ENCODE measurements around the gene PKNOX1. TPM values are rescaled to one million over a fixed set of nuclear protein-coding genes. Genes with fewer than 3 reads are reported as not detected.
"Not testable (repeated sequence)": the region's sequence is repeated elsewhere in the genome, so short reads cannot be mapped to it uniquely, and the experiment has no call there.

The PKNOX1 gene
- total RNA-seq, 1 experiment from 2014 or later: 16.8 TPM

DNA sequence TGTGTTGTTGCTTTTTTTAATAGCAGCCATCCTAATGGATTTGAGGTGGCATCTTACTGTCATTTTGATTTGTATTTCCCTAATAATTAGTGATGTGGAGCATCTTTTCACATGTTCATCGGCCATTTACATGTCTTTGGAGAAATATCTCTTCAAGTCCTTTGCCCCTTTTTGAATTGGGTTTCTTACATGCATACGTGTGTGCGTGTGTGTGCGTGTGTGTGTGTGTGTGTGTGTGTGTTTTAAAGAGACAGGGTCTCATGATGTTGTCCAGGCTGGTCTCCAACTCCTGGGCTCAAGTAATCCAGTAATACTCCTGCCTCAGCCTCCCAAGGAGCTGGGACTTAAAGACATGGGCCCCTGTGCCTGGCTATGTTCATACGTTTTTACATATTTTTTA is 9.5 kb downstream of the PKNOX1 start:
- DNase-seq (ENCODE audit: low read depth): no peak

DNA sequence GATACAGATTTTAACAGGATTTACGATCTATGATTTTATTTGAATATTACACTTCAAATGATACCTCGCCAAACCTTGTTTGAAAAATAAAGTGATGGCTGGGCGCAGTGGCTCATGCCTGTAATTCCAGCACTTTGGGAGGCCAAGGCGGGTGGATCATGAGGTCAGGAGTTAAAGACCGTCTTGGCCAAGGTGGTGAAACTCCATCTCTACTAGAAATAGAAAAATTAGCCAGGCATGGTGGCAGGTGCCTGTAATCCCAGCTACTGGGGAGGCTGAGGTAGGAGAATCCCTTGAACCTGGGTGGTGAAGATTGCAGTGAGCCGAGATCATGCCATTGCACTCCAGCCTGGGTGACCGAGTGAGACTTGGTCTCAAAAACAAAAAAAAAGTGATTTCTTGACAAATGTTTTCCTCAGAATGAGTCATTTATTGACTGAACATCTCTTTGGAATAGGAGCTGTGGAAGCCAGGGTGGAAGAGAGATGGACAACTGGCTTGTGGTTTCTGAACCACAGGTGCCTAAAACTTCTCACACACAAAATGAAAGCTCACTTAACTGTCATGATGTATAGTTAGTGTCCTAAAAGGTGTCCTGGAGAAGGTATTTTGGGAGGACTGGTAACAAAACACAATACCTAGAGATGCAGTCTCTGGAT is 11.9 kb downstream of the PKNOX1 start:
- no peak for DNase-seq (ENCODE audit: low read depth)

DNA sequence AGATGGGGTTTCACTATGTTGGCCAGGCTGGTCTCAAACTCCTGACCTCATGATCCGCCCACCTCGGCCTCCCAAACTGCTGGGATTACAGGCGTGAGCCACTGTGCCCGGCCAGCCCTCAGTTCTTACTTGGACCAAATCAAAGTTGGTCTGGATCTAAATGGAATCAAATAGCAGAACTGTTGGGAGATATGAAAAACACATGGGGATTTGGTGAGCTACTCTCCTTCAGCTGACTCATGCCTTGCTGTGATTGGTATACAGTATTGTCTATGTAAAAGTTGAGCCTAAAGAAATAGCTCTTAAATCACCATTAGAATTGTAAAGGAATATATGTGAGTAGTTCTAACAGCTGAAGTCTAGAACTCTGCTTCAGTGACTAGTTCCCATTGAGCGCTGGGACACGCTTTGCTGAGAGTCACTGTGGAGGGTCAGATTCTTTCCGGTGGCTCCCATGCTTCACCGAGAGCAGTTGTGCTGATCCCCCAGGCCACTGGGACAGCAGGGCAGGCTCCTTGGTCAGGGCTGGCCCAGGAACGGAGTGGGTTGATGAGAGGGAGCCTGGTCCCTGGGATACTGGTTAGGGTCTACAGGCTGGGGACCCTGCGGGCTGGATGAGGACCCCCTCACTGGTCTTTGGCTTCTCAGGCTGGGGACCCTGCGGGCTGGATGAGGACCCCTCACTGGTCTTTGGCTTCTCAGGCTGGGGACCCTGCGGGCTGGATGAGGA is 14.0 kb downstream of the PKNOX1 start:
- no peak for DNase-seq (ENCODE audit: low read depth)

DNA sequence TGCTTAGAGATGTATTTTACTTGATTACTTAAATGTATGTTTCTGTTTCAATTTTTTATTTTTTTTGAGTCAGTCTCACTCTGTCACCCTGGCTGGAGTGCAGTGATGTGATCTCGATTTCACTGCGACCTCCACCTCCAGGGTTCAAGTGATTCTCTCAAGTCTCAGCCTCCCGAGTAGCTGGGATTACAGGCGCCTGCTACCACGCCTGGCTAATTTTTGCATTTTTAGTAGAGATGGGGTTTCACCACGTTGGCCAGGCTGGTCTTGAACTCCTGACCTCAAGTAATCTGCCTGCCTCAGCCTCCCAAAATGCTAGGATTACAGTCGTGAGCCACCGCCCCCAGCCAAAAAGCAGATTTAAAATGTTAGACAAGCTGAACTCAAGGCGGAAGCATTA is 15.0 kb downstream of the PKNOX1 start:
- not testable (repeated sequence) for DNase-seq (ENCODE audit: low read depth)

DNA sequence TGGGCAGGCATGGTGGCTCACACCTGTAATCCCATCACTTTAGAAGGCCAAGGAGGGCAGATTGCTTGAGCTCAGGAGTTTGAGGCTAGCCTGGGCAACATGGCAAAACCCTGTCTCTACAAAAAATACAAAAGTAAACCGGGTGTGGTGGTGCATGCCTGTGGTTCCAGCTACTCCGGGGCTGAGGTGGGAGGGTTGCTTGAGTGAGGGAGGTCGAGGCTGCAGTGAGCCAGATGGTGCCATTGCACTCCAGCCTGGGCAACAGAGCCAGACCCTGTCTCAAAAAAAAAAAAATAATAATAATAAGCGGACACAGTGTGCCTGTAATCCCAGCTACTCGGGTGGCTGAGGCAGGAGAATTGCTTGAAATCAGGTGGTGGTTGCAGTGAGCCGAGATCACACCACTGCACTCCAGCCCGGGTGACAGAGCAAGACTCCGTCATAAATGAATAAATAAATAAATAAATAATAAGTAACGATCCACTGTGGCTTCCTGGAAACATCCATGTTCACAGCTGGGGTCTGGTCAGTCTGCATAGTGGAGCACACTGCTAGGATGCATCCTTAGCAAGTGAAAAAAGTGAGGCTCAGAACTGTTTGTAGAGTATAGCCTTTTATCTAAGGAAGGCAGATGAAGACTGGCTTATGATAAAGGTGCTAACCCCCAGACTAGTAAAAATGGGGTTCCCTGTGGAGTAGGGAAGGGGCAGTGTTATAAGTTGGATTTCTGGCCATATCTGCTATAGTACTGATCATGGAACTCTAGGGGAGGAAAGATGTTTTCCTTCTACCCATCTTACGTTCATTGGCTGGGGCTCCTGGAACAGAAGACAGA is 15.7 kb downstream of the PKNOX1 start:
- no peak for DNase-seq (ENCODE audit: low read depth)

DNA sequence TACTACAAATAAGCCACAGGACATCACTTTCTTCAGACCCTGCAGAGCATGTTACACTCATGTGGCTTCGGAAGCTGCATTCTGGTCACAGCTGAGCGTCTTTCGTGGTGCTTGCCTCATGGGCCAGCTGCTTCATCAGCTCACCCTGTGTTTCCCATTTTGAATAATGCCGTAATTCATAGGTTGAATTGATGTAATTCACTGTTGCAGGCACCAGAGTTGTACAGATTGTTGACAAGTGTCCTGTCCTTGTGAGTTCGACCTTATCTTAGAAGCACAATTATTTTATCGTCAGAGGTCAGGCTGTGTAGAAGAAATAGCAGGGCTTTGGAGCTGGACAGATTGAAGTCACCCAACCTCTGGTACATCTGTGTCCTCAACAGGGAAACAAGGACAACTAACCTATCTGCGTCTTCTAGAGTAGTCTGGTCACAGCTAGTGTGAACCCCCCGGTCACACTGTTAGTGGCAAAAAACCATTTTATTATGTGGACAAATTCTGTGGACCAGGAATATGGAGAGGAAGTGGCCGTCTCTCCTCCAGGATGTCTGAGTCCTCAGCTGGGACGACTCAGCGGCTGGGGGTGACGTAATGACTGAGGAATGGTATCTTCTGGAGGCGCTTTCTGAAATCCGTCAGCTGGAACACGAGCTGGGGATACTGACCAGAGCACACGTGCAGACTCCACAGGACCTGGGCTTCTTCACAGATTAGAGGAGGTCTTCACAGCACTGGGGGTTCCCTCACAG is 17.8 kb downstream of the PKNOX1 start:
- peak; percentile 68 for DNase-seq (ENCODE audit: low read depth)

DNA sequence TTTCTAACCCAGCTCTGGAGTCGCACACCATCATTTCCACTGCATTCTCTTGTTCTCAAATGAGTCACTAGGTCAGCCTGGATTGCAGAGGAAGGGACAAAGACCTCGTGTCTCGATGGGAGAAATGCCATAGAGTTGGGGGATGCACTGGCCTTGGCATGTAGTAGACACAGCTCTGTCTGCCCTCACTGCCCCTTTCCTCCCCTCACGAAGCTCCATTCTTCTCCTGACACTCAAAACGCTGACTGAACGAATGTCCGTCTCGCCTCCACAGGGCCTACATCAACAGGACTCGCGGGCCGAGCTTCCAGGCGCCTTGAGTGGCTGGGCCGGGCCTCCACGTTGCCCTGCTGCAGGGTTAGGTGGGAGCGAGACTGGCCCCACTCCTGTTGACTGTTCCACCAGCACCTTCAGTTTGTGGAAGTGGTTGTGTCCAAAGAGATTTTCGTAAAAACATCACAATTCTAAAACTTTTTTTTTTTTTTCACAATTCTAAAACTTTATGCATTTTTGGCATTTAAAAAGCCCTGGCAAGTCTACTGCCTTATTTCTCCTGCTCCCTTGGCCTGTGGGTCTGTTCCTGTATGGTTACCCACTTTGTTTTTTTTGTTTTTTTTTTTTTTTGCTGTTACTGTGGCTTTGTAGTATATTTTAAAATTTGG is 18.8 kb downstream of the PKNOX1 start:
- no peak for DNase-seq (ENCODE audit: low read depth)

DNA sequence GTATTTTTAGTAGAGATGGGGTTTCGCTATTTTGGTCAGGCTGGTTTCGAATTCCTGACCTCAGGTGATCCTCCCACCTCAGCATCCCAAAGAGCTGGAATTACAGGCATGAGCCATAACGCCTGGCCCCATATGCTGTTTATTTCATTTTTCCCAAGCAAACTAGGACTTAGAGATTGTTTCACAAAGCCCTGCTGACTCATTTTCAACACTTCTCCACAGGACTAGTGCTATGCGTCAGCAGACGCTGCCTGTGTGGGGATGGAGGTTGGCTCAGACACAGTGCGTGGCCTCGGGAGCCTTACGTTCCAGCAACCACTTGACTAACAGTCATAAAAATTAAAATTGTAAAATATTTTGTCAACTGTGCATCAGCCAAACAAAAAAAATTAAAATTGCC is 22.7 kb downstream of the PKNOX1 start:
- DNase-seq (ENCODE audit: low read depth): peak; percentile 73

DNA sequence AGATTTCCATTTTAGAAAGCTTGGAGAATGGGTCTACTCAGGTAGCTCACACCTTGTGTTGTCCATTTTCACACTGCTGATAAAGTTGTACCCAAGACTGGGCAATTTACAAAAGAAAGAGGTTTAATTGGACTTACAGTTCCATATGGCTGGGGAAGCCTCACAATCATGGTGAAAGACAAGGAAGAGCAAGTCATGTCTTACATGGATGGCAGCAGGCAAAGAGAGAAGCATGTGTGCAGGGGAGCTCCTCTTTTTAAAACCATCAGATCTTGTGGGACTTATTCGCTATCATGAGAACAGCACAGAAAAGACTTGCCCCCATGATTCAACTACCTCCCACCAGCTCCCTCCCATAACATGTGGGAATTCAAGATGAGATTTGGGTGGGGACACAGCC is 23.6 kb downstream of the PKNOX1 start:
- not testable (repeated sequence) for DNase-seq (ENCODE audit: low read depth)

DNA sequence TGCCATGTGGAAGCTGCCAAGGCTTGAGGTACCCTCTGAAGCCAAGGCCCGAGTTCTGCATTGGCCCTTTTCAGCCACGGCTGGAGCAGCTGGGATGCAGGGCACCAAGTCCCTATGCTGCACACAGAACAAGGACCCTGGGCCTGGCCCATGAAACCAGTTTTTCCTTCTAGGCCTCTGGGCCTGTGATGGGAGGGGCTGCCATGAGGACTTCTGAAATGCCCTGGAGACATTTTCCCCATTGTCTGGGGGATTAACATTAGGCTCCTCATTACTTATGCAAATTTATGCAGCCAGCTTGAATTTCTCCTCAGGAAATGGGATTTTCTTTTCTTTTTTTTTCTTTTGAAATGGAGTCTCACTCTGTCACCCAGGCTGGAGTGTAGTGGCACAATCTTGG is 24.8 kb downstream of the PKNOX1 start:
- DNase-seq (ENCODE audit: low read depth): not testable (repeated sequence)

DNA sequence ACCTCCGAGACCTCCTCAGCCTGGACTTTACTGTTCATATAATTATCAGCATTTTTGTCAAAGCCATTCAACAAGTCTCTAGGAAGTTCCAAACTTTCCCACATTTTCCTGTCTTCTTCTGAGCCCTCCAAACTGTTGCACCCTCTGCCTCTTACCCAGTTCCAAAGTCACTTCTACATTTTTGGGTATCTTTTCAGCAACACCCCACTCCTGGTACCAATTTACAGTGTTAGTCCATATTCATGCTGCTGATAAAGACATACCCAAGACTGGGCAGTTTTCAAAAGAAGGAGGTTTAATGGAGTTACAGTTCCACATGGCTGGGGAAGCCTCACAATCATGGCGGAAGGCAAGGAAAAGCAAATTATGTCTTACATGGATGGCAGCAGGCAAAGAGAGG is 25.7 kb downstream of the PKNOX1 start:
- DNase-seq (ENCODE audit: low read depth): not testable (repeated sequence)

DNA sequence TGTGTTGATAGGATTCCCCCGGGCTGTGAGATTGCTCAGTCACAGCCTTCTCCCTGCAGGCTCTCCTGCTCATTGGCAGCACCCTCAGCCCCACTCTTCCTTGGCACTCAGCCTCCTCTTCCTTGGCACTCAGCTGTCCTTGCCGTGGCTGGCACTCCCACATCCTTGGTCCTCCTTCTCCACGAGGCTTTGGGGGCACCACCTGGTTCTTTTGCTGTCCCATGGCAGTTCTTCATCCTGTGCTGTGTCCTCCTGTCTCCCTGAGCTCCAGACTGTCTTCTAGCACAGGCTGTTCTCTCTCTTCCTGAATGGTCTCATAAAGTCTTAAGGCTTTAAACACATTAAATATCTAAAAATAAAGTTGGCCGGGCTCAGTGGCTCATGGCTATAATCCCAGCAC is 27.0 kb downstream of the PKNOX1 start:
- DNase-seq (ENCODE audit: low read depth): no peak

DNA sequence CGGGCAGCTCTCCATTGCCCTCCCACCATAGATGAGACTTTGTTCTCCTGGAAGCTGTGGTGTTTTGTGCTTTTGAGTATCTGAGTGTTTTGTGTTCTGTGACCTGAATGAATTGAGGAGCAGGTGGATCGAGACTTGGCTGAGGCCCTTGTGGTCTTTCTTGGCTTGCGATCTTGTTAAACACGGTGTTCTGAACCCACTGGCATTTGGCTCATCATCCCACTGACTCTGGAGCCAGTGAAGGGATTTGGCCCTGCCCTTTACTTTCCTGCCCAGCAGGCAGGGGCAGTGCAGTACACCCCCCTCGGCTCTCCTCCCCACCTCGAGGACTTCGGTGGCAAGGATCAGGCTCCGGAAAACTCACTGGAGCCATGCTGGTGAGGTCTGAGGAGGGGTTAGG is 30.6 kb downstream of the PKNOX1 start:
- no peak for DNase-seq (ENCODE audit: low read depth)

DNA sequence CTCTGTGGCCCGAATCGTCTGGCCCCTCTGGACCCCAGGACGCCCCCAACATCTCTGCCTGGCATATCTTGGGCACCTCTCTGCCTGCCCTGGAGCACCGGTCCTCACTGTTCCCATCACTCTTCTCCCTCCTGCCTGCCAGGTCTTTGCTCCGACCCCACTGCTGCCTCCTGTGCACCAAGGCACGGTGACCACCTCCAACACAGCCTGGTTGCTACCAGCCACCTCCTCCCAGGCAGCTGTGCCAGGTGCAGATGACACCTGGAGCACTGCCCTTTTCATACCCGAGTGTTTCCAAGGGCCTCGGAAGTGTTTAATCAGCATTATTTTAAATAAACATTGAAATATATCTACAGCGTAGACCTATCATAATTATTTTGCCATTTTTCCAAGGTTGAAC is 31.3 kb downstream of the PKNOX1 start:
- no peak for DNase-seq (ENCODE audit: low read depth)

DNA sequence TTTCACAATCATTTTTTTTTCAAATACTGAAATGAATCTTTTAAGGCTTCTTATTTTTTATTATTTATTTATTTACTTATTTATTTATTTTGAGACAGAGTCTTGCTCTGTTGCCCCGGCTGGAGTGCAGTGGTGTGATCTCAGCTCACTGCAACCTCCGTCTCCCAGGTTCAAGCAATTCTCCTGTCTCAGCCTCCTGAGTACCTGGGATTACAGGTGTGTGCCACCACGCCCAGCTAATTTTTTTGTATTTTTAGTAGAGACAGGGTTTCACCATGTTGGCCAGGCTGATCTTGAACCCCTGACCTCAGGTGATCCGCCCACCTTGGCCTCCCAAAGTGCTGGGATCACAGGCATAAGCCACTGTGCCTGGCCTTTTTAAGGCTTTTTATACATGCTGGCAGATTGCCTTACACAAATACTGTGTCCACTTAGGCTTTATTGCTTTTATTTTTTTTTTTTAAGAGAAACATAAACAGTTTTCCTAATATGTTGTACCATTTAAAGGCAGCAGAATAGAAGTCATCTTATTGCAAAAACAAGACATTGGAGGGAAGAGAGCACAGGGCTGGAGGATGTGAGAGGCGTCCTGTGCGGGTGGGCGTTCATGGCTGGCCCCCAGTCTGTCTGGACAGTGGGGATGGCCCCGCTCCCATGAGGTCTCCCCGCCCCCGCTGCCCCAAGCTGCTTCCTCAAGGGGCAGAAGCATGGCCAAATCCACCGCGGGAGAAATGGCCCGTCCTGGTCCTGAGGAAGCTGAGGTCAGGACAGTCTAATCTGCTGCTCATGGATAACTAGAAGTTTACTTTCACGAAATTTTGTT is 31.9 kb downstream of the PKNOX1 start:
- not testable (repeated sequence) for DNase-seq (ENCODE audit: low read depth)

DNA sequence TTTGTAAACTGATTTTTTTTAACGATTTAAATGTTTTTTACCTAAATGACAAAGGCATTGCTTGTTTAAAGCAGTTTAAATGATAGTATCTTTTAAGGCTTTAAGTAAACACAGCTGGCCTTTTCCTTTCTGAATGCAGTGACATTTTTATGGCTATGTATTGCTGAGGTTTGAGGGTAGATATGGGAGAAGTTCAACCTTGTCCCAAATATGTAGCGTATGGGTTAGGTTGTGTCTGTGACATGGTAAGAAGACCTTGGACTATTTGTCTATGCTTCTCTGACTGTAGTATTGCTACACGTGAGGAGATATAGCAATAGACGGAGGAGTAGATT is 32.5 kb downstream of the PKNOX1 start:
- no peak for DNase-seq (ENCODE audit: low read depth)

DNA sequence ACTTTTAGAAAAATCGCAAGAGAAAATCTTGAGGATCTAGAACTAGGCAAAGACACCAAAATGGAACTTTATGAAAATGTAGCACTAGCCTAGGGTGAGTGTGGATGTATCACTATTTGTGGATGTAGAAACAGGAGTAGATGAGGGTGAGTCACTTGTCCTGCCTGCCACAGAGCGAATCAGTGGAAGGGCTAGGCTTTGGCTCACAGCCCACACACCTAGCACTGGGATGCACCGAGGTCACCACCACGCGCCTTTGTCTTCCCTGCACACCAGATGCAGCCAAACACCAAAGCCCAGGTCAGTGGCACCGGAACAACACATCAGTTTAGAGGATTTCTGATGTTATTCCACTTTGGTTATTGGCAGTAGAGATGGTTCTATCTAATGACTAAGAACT is 38.2 kb downstream of the PKNOX1 start:
- no peak for DNase-seq (ENCODE audit: low read depth)

DNA sequence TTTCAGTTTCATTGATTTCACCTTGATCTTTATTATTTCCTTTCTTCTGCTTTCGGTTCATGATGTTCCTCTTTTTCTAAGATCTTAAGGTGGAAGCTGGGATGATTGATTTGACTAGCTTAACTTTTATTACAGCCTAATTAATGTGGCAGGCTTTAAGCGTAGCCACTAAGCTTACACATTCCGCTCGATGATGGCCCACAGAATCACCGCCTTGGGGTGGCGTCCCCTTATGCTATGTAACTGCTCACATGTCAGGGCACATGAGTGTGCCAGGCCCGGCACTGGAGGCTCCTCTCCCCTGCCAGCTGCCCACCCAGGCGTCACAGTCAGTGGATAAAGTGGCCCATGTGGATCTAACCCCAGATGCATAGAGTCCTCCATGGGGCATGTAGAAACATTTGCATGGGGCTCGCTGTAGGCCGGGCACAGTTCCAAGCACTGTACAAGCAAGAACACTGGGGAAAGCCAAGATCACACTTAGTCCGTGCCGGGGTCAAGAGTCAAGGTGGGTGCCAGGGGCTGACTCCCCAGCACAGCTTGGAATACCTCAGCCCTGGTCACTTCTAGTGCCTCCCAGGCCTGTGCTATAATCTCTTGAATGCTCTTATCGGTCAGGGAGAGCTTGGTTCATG is 41.7 kb downstream of the PKNOX1 start:
- DNase-seq (ENCODE audit: low read depth): no peak

DNA sequence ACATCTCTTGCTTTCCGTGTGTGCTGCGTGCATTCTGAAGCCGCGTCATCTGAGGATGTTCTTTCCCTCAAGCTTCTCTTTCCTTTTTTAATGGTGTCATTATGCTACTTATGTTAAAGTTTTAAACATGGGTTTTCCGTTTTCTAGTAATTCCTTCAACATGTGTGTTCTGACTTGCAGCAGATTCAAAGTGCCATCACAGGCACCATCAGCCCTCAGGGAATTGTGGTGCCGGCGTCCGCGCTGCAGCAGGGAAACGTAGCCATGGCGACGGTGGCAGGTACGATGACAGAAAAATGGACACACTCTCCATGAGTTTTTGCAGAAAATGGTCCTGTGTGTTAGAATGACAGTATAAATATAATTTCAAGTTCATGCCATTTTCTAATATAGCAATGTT is 42.4 kb downstream of the PKNOX1 start:
- DNase-seq (ENCODE audit: low read depth): no peak

DNA sequence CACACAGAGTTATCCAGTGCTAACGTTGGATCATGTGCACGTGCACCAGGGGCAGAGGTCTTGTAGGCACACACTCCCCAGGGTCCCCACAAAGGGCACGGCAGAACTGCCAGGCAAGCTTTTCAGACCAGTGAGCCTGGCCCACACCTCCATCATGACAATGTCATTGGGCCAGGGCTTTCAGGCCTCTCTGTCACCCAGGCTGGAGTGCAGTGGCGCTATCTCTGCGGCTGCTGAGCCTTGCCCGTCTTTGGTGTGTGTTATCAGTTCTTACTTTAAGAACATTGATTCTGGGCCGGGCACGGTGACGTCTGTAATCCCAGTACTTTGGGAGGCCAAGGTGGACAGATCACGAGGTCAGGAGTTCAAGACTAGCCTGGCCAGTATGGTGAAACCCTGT is 44.2 kb downstream of the PKNOX1 start:
- DNase-seq (ENCODE audit: low read depth): no peak
